HepG2 (cell line): ENCODE data around the gene ARHGAP21. TPM values are rescaled to one million over a fixed set of nuclear protein-coding genes. Genes with fewer than 3 reads are reported as not detected.

Experiments
- ATAC-seq: fragments of 200-7000 bp; cut with Tn5 transposase; 3 replicates; pipeline ENCODE4 v1.9.1; 2020; ENCODE audit warnings: mild to moderate bottlenecking, moderate library complexity
- BruUV-seq: library from RNA; stranded (reverse); fragments of 400-500 nt; replicated peaks from 2 replicates; lab custom pipeline; 2021; lab: Mats Ljungman, UMichigan
- CTCF ChIA-PET: fragments of 300-600 bp; formaldehyde crosslinking; extraction: SDS; loops from one replicate; lab custom pipeline; 2021; ENCODE audit warnings: low total read pairs, inconsistent platforms, low intra/inter-chr PET ratio; lab: Yijun Ruan, JAX
- POLR2A ChIA-PET: fragments of 350-600 bp; sonication (Branson Sonifier 250); formaldehyde crosslinking; loops from one replicate; lab custom pipeline; 2020; ENCODE audit warnings: antibody characterized with exemption, inconsistent platforms; lab: Yijun Ruan, JAX
- DNase-seq: peaks from one replicate; pipeline ENCODE4 v3.0.0-alpha.2; 2015; ENCODE audit warnings: low spot score
- FAIRE-seq: peaks from 3 replicates; lab custom pipeline; 2011; peaks lifted over from hg19 to GRCh38; lab: Jason Lieb, UNC
- H2AFZ ChIP-seq: one replicate; pipeline ENCODE4 v1.6.1; 2011; ENCODE audit warnings: low read length, inconsistent platforms
- H3K27ac ChIP-seq: fragments of 300-600 bp; 3 replicates; pipeline ENCODE4 v1.8.0; 2011; ENCODE audit warnings: mixed run types, mild to moderate bottlenecking, mixed read lengths, low read length, inconsistent platforms; ENCODE audit not compliant: insufficient read depth; ENCODE audit errors: extremely low read length
- H3K27me3 ChIP-seq, 2 experiments: fragments of 200-600 bp in 1 of 2; 2 replicates in 1 of 2; 3 replicates in 1 of 2; pipeline versions ENCODE4 v1.6.0 to v1.8.0; 2011; ENCODE audit warnings: low read length in 2 of 2, mild to moderate bottlenecking in 2 of 2, moderate library complexity in 2 of 2, inconsistent platforms in 1 of 2; ENCODE audit not compliant: insufficient read depth in 2 of 2, control insufficient read depth in 1 of 2
- H3K36me3 ChIP-seq, 2 experiments: fragments of 200-600 bp in 1 of 2; replicated peaks in 1 of 2; 2 replicates in 1 of 2; 3 replicates in 1 of 2; pipeline versions ENCODE4 v1.5.1 to v1.8.0; 2011; ENCODE audit warnings: low read length in 2 of 2, inconsistent platforms in 1 of 2; ENCODE audit not compliant: insufficient read depth in 2 of 2, control insufficient read depth in 1 of 2
- H3K4me1 ChIP-seq: 2 replicates; pipeline ENCODE4 v1.5.1; 2012; ENCODE audit warnings: low read length, inconsistent platforms; ENCODE audit not compliant: insufficient read depth
- H3K4me2 ChIP-seq: 2 replicates; pipeline ENCODE4 v1.6.0; 2011; ENCODE audit warnings: low read depth, low read length, inconsistent platforms
- H3K4me3 ChIP-seq, 3 experiments: fragments of 200-600 bp in 1 of 3; sonication (generic), shearing (Covaris generic) in 1 of 3; replicated peaks in 1 of 3; 2 replicates each; pipeline ENCODE4 v1.5.1; 2011 to 2016; ENCODE audit warnings: low read length in 3 of 3, inconsistent platforms in 2 of 3, low read depth in 2 of 3, mild to moderate bottlenecking in 2 of 3, control low read depth in 1 of 3, mixed read lengths in 1 of 3; ENCODE audit not compliant: insufficient read depth in 1 of 3
- H3K79me2 ChIP-seq: one replicate; pipeline ENCODE4 v1.6.1; 2011; ENCODE audit warnings: low read length, inconsistent platforms; ENCODE audit not compliant: insufficient read depth
- H3K9ac ChIP-seq: 2 replicates; pipeline ENCODE4 v1.6.0; 2011; ENCODE audit warnings: mild to moderate bottlenecking, low read depth, low read length, inconsistent platforms; ENCODE audit not compliant: insufficient read depth
- H3K9me3 ChIP-seq: 2 replicates; pipeline ENCODE4 v1.5.1; 2012; ENCODE audit warnings: mild to moderate bottlenecking, low read length
- H4K20me1 ChIP-seq: 2 replicates; pipeline ENCODE4 v1.6.0; 2011; ENCODE audit warnings: inconsistent platforms, mild to moderate bottlenecking, low read length, moderate library complexity; ENCODE audit not compliant: insufficient read depth
- CC2D1A ChIP-seq: sonication (generic); formaldehyde crosslinking; IDR thresholded peaks from 2 replicates; pipeline ENCODE4 v1.8.1; 2023; ENCODE audit warnings: mild to moderate bottlenecking, missing genetic modification reagents
- CREM ChIP-seq, 2 experiments: sonication (generic) in 1 of 2; formaldehyde crosslinking in 1 of 2; IDR thresholded peaks; 2 replicates each; pipeline versions ENCODE4 v1.4.0 to v1.6.1; 2016 to 2020; ENCODE audit warnings: antibody characterized with exemption in 1 of 2, mild to moderate bottlenecking in 1 of 2, missing genetic modification reagents in 1 of 2
- FOXK1 ChIP-seq: sonication (generic); formaldehyde crosslinking; IDR thresholded peaks from 2 replicates; pipeline ENCODE4 v1.4.0; 2020; ENCODE audit warnings: low read depth, missing genetic modification reagents, borderline replicate concordance
- KDM1A ChIP-seq: IDR thresholded peaks from 2 replicates; pipeline ENCODE4 v1.6.1; 2016; ENCODE audit warnings: missing compliant biosample characterization
- KIAA2018 ChIP-seq: sonication (generic); formaldehyde crosslinking; IDR thresholded peaks from 2 replicates; pipeline ENCODE4 v1.5.0; 2020; ENCODE audit warnings: mild to moderate bottlenecking, missing genetic modification reagents, borderline replicate concordance
- POLR2G ChIP-seq: fragments of 200-400 bp; formaldehyde crosslinking; IDR thresholded peaks from 2 replicates; pipeline ENCODE4 v1.6.1; 2018; ENCODE audit warnings: mild to moderate bottlenecking, low read depth, low read length, moderate library complexity
- ZBTB39 ChIP-seq: sonication (generic); formaldehyde crosslinking; IDR thresholded peaks from 2 replicates; pipeline ENCODE4 v1.5.0; 2020; ENCODE audit warnings: missing genetic modification reagents
- ZBTB43 ChIP-seq: sonication (generic); formaldehyde crosslinking; conservative IDR thresholded peaks from 2 replicates; pipeline ENCODE4 v1.4.0; 2020; ENCODE audit warnings: missing genetic modification reagents
- ZFYVE20 ChIP-seq: sonication (generic); formaldehyde crosslinking; IDR thresholded peaks from 2 replicates; pipeline ENCODE4 v1.8.0; 2023; ENCODE audit warnings: low read depth, mild to moderate bottlenecking, moderate library complexity, missing genetic modification reagents, borderline replicate concordance
- ZKSCAN5 ChIP-seq: sonication (generic); formaldehyde crosslinking; IDR thresholded peaks from 2 replicates; pipeline ENCODE4 v1.5.1; 2020; ENCODE audit warnings: mild to moderate bottlenecking, missing genetic modification reagents
- ZMYM3 ChIP-seq: sonication (generic); formaldehyde crosslinking; IDR thresholded peaks from 2 replicates; pipeline ENCODE4 v1.5.1; 2020; ENCODE audit warnings: mild to moderate bottlenecking, missing genetic modification reagents
- ZNF12 ChIP-seq: sonication (generic); formaldehyde crosslinking; IDR thresholded peaks from 2 replicates; pipeline ENCODE4 v1.5.0; 2020; ENCODE audit warnings: missing genetic modification reagents
- ZNF552 ChIP-seq: sonication (generic); formaldehyde crosslinking; IDR thresholded peaks from 2 replicates; pipeline ENCODE4 v1.9.0; 2022; ENCODE audit warnings: missing genetic modification reagents, mild to moderate bottlenecking, borderline replicate concordance
- ZNF619 ChIP-seq: sonication (generic); formaldehyde crosslinking; IDR thresholded peaks from 2 replicates; pipeline ENCODE4 v1.4.0; 2020; ENCODE audit warnings: mild to moderate bottlenecking, missing genetic modification reagents
- ZSCAN30 ChIP-seq: sonication (generic); formaldehyde crosslinking; IDR thresholded peaks from 2 replicates; pipeline ENCODE4 v1.5.0; 2020; ENCODE audit warnings: mild to moderate bottlenecking, missing genetic modification reagents
- in situ Hi-C: cut with HindIII; loops from 2 replicates; pipeline ENCODE4 v1.10.0; 2017; ENCODE audit warnings: low pct_unique_long_range_greater_than_20kb; ENCODE audit not compliant: extremely low pct_ligation_motif_present
- intact Hi-C: fragments of 100-400 bp; cut with micrococcal nuclease; formaldehyde crosslinking; loops from one replicate; pipeline ENCODE4 v1.10.0; 2022; ENCODE audit not compliant: unreplicated experiment
- polyA plus RNA-seq, 8 experiments: library from polyadenylated mRNA; depleted of rRNA in 3 of 8; stranded (reverse) in 7 of 8; unstranded in 1 of 8; fragments of >200 nt; fragmentation: Illumina TruSeq in 4 of 8; extraction: Trizol in 4 of 8; gene quantifications; 2 replicates each; pipeline versions ENCODE4 v1.2.1 to v1.2.3, GENCODE V29; 2011 to 2016; ENCODE audit warnings: low read depth in 4 of 8, missing spikeins in 1 of 8, mixed read lengths in 1 of 8; ENCODE audit not compliant: insufficient read depth in 1 of 8
- total RNA-seq, 5 experiments: library from RNA; depleted of rRNA; stranded (reverse); fragments of >200 nt; fragmentation: Illumina TruSeq; extraction: Trizol; gene quantifications; 2 replicates each; pipeline ENCODE4 v1.2.3, GENCODE V29; 2016; ENCODE audit warnings: low read depth in 1 of 5

Gene ARHGAP21
- total and polyA plus RNA-seq, 2 of the 13 experiments (the other 11 are each of a cell fraction or from before 2014, with no cell fraction given) = 23.9 to 26.6 TPM

- no peaks in the 10 kb centered on the region for H3K79me2 ChIP-seq
- no peak for DNase-seq
- no peak for ATAC-seq
- no peak overlapping the region for H3K9ac ChIP-seq
- no peak overlapping the region for H3K4me2 ChIP-seq
- H3K4me1 ChIP-seq = no peaks in the 10 kb centered on the region
- intact Hi-C loops (no loop called here), in situ Hi-C loops (no loop called here)
- CTCF ChIA-PET = no interaction called here
- H3K36me3 ChIP-seq = no peaks in the 10 kb centered on the region
- H3K9me3 ChIP-seq = no peaks in the 10 kb centered on the region
- H2AFZ ChIP-seq = no peak overlapping the region
- no peak for FAIRE-seq
- no peaks in the 10 kb centered on the region for H4K20me1 ChIP-seq
- no TSS peak for BruUV-seq
- H3K27ac ChIP-seq = no peak overlapping the region
- H3K4me3 ChIP-seq = no peak overlapping the region
- POLR2A ChIA-PET = no interaction called here
- no peaks in the 10 kb centered on the region; a peak in 1 of 5 replicates for H3K27me3 ChIP-seq
- TF ChIP-seq CC2D1A (no peak), ZNF12 (CRISPR knock-in tag) (no peak), ZMYM3 (CRISPR knock-in tag) (no peak), FOXK1 (CRISPR knock-in tag) (no peak), ZNF619 (no peak), ZFYVE20 (CRISPR knock-in tag) (no peak), ZKSCAN5 (CRISPR knock-in tag) (no peak), POLR2G (no peak), KDM1A (no peak), ZBTB39 (CRISPR knock-in tag) (no peak), KIAA2018 (CRISPR knock-in tag) (no peak), ZNF552 (CRISPR knock-in tag) (no peak), ZSCAN30 (CRISPR knock-in tag) (no peak), CREM (IDR thresholded peaks at IDR 0.05) (no peak), CREM (CRISPR knock-in tag; IDR thresholded peaks at IDR 0.05) (no peak), ZBTB43 (CRISPR knock-in tag) (no peak)
Measured at GRCh38 chr10:24737001-24737400, 13.3 kb upstream of the ARHGAP21 start.
